Heart right ventricle (tissue), 16 donors: ENCODE data around the gene CORO2A. TPM values are rescaled to one million over a fixed set of nuclear protein-coding genes. Genes with fewer than 3 reads are reported as not detected.

Experiments used
- ATAC-seq, 8 donors: fragments of 200-7000 bp; cut with Tn5 transposase; one replicate each; pipeline ENCODE4 v1.9.1; 2020; ENCODE audit warnings: mild to moderate bottlenecking in 8 of 8, moderate library complexity in 8 of 8, moderate number of reproducible peaks in 1 of 8
- DNase-seq, 2 donors: peaks; one replicate each; pipeline ENCODE4 v3.0.0-alpha.2; 2020
- H3K27ac ChIP-seq, 10 donors: fragments of 200-600 bp; sonication (generic) in 2 of 10; one replicate each; pipeline versions ENCODE4 v1.5.0 to v1.8.0; 2020 to 2022; ENCODE audit warnings: mild to moderate bottlenecking in 3 of 10
- H3K27me3 ChIP-seq, 7 donors: fragments of 200-600 bp; one replicate each; pipeline ENCODE4 v1.8.0; 2021 to 2022; ENCODE audit warnings: mild to moderate bottlenecking in 2 of 7
- H3K36me3 ChIP-seq, 9 donors: fragments of 200-600 bp; sonication (generic) in 1 of 9; one replicate each; pipeline versions ENCODE4 v1.5.0 to v1.8.0; 2020 to 2022; ENCODE audit warnings: mild to moderate bottlenecking in 2 of 9
- H3K4me1 ChIP-seq, 9 donors: fragments of 200-600 bp; sonication (generic) in 1 of 9; one replicate each; pipeline versions ENCODE4 v1.5.0 to v1.8.0; 2020 to 2022; ENCODE audit warnings: mild to moderate bottlenecking in 4 of 9
- H3K4me3 ChIP-seq, 10 donors: fragments of 200-600 bp; sonication (generic) in 2 of 10; one replicate each; pipeline versions ENCODE4 v1.5.0 to v1.8.0; 2020 to 2022; ENCODE audit warnings: mild to moderate bottlenecking in 7 of 10, moderate library complexity in 2 of 10
- H3K9me3 ChIP-seq, 11 donors: fragments of 200-600 bp in 10 of 11; sonication (generic) in 2 of 11; one replicate each; pipeline versions ENCODE4 v1.5.0 to v1.8.0; 2013 to 2022; ENCODE audit warnings: mild to moderate bottlenecking in 2 of 11, control low read depth in 1 of 11, moderate library complexity in 1 of 11
- WGBS, 2 donors: extraction: QIAGEN DNeasy Blood & Tissue Kit; methylation state at CpG; one replicate each; pipeline ENCODE4 v1.1.7; 2013; ENCODE audit warnings: inconsistent platforms in 1 of 2; 5-methylcytosine and 5-hydroxymethylcytosine counted together
- intact Hi-C, 10 donors: fragments of 100-400 bp; cut with DNase I; formaldehyde crosslinking; loops; one replicate each; pipeline versions ENCODE4 v1.11.1 to v1.14.2; 2022
- polyA plus RNA-seq, 2 donors: library from polyadenylated mRNA; stranded (reverse); fragments of 200-250 nt; gene quantifications; one replicate each; pipeline ENCODE4 v1.2.3, GENCODE V29; 2013
- total RNA-seq, 10 donors: library from RNA; stranded (reverse); fragmentation: NEBNext Ultra II Directional in 3 of 10; extraction: Animal tissue kit (Norgen Biotek cat#: 25700) in 3 of 10; gene quantifications; one replicate each; pipeline versions ENCODE4 v1.2.1 to v1.2.4, GENCODE V29; 2021 to 2023
- TF ChIP-seq, protein P1 (sequence below), 9 donors: fragments of 200-600 bp; sonication (generic) in 2 of 9; IDR thresholded peaks; one replicate each; pipeline versions ENCODE4 v1.5.0 to v1.8.0; 2021 to 2022; ENCODE audit warnings: antibody characterized with exemption in 9 of 9, mild to moderate bottlenecking in 5 of 9, moderate library complexity in 1 of 9
- donor health status: Arrhythmogenic right ventricular cardiomyopathy.
- donor health status: ischemic (EF 13 %, LVEDD 7.1; RV severe dilation, severe dysfunction).
- donor health status: healthy with polysubstance abuse.
- donor health status: DM: no; HTN: yes; CAD: no.
- donor health status: DM: no; HTN: no; CAD: no.
- donor health status: ischemic (EF 25% LVEDD 6.9; RV normal size, moderate dysfunction).
- donor health status: ischemic (EF 25% LVEDD 5.7; RV mildly dilated, moderate dysfunction).
- donor health status: healthy.
- donor health status: DM: yes; HTN: yes; CAD: no.
- donor health status: Ischemic cardiomyopathy.
- donor health status: ischemic (EF 35%, LVEDD 5.7; RV mildly dilated, moderate dysfunction).
- donor health status: nonischemic (EF 11% LVEDD 7.7; RV severe dilation, severe dysfunction).
- donor health status: DM: yes; HTN: yes; CAD: no.
- donor health status: PGD.
- donor health status: ischemic (EF 29% LVEDD 5.4; RV normal size, mild dysfunction).
- donor health status: nonischemic (EF 23%, LVEDD 6.1; RV moderate dilation, normal function).

Gene CORO2A
- total and polyA plus RNA-seq, 12 donors, result 0.06 to 0.90 (median 0.23) TPM

GRCh38 chr9:98144631-98145030 is 47.8 kb downstream of the CORO2A start:
- Histone ChIP-seq H3K36me3 (no peaks in the 10 kb centered on the region), H3K4me1 (peaks cover 0 to 8% (median 0%) of the 10 kb centered on the region in 9 donors), H3K4me3 (no peak overlapping the region), H3K9me3 (no peaks in the 10 kb centered on the region), H3K27me3 (no peaks in the 10 kb centered on the region), H3K27ac (no peak overlapping the region)
- ATAC-seq (peak in 1 of 8 donors; percentile 34), DNase-seq (no peak)
- whole genome bisulfite sequencing, 2 donors, result 97 to 100% methylated on average over 3 of the region's 3 CpGs
- TF ChIP-seq, protein P1, sequence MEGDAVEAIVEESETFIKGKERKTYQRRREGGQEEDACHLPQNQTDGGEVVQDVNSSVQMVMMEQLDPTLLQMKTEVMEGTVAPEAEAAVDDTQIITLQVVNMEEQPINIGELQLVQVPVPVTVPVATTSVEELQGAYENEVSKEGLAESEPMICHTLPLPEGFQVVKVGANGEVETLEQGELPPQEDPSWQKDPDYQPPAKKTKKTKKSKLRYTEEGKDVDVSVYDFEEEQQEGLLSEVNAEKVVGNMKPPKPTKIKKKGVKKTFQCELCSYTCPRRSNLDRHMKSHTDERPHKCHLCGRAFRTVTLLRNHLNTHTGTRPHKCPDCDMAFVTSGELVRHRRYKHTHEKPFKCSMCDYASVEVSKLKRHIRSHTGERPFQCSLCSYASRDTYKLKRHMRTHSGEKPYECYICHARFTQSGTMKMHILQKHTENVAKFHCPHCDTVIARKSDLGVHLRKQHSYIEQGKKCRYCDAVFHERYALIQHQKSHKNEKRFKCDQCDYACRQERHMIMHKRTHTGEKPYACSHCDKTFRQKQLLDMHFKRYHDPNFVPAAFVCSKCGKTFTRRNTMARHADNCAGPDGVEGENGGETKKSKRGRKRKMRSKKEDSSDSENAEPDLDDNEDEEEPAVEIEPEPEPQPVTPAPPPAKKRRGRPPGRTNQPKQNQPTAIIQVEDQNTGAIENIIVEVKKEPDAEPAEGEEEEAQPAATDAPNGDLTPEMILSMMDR (IDR thresholded peaks at IDR 0.05), result no peak
- intact Hi-C loops, result no loop called here

DNA sequence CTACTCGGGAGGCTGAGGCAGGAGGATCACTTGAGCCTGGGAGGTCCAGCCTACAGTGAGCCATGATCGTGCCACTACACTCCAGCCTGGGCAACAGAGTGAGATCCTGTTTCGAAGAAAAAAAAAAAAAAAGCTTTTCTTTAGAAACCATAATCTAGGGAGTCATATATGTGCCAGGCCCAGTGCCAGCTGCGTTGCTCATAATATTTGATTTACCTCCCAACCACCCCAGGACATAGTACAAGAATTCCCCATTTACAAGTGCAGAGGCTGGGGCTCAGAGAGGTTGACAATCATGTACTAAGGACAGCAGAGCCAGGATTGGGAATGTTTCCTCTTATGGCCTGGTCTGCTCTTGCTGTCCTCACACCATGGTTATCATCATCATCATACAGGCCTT is 48.4 kb downstream of the CORO2A start:
- 89 to 90% methylated on average over 4 of the region's 4 CpGs for WGBS, 2 donors
- Histone ChIP-seq H3K4me3 (no peak overlapping the region), H3K9me3 (no peaks in the 10 kb centered on the region), H3K36me3 (peaks cover 0 to 3% (median 0%) of the 10 kb centered on the region in 9 donors), H3K27me3 (no peaks in the 10 kb centered on the region), H3K27ac (no peak overlapping the region), H3K4me1 (peaks cover 0 to 8% (median 0%) of the 10 kb centered on the region in 9 donors)
- DNase-seq (no peak), ATAC-seq (no peak)
- intact Hi-C loops, result no loop called here
- TF ChIP-seq, protein P1 (IDR thresholded peaks at IDR 0.05), result no peak

DNA sequence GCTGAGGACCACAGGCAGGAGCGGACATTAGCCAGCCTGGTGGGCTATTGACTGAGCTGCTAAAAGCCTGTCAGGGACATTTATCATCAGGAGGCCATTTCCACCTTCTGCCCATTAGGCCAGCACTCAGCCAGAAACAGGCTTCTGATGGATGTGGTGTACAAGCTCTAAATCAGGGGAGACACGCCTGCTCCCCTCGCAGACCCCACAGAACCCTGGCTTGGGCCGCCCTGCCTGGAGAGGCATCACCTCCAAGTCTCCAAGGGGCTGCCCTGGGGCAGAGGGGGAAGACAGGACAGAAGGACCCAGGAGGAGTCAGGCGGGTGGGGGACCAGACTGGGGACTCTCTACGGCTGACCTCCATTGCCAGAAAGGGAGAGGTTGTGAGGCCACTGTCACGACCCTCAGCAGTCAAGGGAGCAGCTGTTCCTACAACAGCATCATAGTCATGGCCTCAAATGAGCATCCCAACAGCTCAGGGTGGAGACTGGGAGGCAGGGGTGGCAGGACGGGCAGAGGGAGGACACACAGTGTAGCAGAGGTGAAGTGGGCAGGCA is 49.4 kb downstream of the CORO2A start:
- WGBS, 2 donors, result 91% methylated on average over 8 of the region's 8 CpGs
- H3K9me3 ChIP-seq, result no peaks in the 10 kb centered on the region
- peaks cover 0 to 3% (median 0%) of the 10 kb centered on the region in 9 donors for H3K36me3 ChIP-seq
- no peak overlapping the region for H3K27ac ChIP-seq
- peaks cover 0 to 8% (median 0%) of the 10 kb centered on the region in 9 donors for H3K4me1 ChIP-seq
- no peak overlapping the region for H3K4me3 ChIP-seq
- H3K27me3 ChIP-seq, result no peaks in the 10 kb centered on the region
- intact Hi-C loops, result no loop called here
- no peak for ATAC-seq
- TF ChIP-seq, protein P1 (IDR thresholded peaks at IDR 0.05), result no peak
- no peak for DNase-seq

DNA sequence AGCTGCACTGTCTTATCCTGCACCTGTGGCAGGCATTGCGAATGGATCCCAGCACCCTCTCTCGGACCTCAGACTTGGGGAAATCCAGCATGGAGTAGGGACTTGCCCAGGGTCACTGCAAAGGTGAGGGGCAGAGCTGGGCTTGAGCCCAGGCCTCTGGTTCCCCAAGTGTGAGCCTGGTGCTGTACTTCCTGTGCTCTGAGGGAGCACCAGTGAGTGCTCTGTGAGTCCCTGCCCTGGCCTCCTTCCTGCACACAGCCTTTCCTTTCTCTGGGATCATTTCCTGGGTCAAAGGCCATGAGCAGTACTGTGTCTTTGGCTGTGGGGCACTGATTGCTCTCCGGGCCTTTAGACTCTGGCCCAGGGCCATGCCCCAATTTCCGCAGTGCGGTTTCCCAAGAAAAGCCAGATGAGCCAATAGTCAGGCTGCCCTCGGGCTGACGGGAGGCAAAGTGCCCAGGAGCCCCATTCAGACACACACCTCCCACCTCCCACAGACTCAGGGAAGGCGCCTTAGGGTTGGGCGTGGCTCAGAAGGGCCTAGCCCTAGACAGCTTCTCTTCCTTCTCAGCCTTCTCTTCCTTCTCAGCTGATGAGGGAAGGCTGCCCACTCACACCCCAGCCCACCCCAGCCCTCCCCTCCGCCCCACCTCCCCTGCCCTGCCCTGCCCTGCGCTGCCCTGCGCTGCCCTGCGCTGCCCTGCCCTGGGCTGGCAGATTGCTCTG is 50.1 kb downstream of the CORO2A start:
- 81 to 87% methylated on average over 13 of the region's 13 CpGs for WGBS, 2 donors
- H3K36me3 ChIP-seq, result peaks cover 0 to 3% (median 0%) of the 10 kb centered on the region in 9 donors
- peak in 3 of 8 donors; percentile 11 to 48 (median 40) for ATAC-seq
- no peak for DNase-seq
- intact Hi-C loops, result no loop called here
- no peak overlapping the region for H3K4me3 ChIP-seq
- H3K27me3 ChIP-seq, result no peaks in the 10 kb centered on the region
- no peak overlapping the region for H3K27ac ChIP-seq
- no peaks in the 10 kb centered on the region for H3K9me3 ChIP-seq
- H3K4me1 ChIP-seq, result peaks cover 0 to 8% (median 0%) of the 10 kb centered on the region in 9 donors
- TF ChIP-seq, protein P1 (IDR thresholded peaks at IDR 0.05), result no peak
